ENCODE measurements around the gene CAMKV.

GRCh38 chr3:49869525-49870126 lies at the start of gene CAMKV:
- no peak for TF ChIP-seq CTCF (IDR thresholded peaks at IDR 0.05; ENCODE audit: low read length)
- no peak for TF ChIP-seq EZH2phosphoT487 (IDR thresholded peaks at IDR 0.05; ENCODE audit: low read length)

All from MM.1S (cell line).